OCI-LY7 (cell line): Measurements from ENCODE around the gene HAX1.

ENCODE experiments used
- CTCF ChIP-seq: fragments of 200-600 bp; sonication (generic); conservative IDR thresholded peaks from 2 replicates; pipeline ENCODE4 v1.5.1; 2014; ENCODE audit warnings: mild to moderate bottlenecking, antibody characterized with exemption, low read length, moderate library complexity, mixed read lengths
- EZH2phosphoT487 ChIP-seq: fragments of 200-600 bp; sonication (generic); IDR thresholded peaks from 2 replicates; pipeline ENCODE4 v1.6.1; 2018; ENCODE audit warnings: low read depth, borderline replicate concordance, mild to moderate bottlenecking, mixed run types, antibody characterized with exemption, low read length, moderate library complexity, mixed read lengths

- no peak for TF ChIP-seq CTCF
- TF ChIP-seq EZH2phosphoT487 = no peak
These were observed 46.0 kb downstream of the HAX1 start for GRCh38 chr1:154318386-154318785.
